Measurements from ENCODE around the gene TMOD1.
"Not testable (repeated sequence)": the region's sequence is repeated elsewhere in the genome, so short reads cannot be mapped to it uniquely, and the experiment has no call there.

TMOD1 gene

DNA sequence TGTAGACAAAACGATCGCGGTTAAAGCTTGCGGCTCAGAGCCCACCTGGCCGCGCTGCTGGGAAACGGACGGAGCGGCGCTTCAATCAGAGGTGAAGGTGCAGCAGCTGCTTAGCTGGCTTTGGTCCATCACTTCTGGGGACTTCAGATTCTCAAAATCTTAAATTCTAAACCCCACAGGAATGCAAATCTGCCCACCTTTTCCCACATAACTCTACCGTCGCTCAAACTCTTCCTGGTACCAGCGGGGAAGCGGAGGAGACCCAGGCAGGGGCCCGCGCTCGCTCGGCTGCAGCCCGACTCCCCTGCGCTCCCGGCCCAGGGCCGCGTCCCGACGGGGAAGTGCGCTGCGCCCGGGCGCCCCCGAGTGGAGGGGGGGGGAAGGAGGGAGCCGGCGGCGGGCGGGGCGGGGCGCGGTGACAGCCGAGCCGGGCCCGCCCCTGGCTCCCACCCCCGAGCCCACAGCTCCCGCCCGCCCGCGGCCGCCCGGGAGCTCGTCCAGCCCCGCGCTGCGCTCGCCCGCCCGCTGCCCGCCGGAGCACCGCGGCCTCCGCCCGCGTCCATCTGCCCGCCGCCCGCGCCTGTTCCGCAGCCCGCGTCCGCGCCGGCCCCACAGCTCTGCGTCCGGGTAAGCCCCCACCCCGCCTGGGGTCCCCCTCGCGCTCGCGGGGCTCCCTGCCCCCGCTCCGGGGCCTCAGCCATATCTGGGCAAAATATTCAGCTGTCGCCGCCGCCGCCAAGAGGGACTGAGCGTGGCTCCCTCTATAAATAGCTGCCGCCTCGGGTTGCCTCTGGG is at the start of gene TMOD1:
Gene TMOD1, plus strand, starts transcription at position 490 of the 795 bp plus-strand sequence. CDS start 22,523 bp downstream, outside the sequence.
- DNase-seq = peak in 1 of 4 experiments; percentile 11

DNA sequence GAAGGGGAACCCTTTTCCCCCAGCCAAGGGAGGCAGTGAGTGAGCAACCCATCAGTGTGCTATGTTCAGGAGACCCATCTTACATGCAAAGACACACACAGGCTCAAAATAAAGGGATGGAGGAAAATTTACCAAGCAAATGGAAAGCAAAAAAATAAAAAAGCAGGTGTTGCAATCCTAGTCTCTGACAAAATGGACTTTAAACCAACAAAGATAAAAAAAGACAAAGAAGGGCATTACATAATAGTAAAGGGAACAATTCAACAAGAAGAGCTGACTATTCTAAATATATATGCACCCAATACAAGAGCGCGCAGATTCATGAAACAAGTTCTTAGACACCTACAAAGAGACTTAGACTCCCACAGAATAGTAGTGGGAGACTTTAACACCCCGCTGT is 47.9 kb upstream of the TMOD1 start:
- not testable (repeated sequence) for DNase-seq

DNA sequence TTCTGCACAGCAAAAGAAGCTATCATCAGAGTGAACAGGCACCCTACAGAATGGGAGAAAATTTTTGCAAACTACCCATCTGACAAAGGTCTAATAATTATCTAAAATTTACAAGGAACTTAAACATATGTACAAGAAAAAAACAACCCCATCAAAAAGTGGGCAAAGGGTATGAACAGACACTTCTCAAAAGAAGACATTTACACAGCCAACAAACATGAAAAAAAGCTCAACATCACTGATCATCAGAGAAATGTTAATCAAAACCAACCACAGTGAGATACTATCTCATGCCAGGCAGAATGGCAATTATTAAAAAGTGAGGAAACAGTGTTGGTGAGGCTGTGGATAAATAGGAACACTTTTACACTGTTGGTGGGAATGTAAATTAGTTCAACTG is 44.6 kb upstream of the TMOD1 start:
- DNase-seq = not testable (repeated sequence)

DNA sequence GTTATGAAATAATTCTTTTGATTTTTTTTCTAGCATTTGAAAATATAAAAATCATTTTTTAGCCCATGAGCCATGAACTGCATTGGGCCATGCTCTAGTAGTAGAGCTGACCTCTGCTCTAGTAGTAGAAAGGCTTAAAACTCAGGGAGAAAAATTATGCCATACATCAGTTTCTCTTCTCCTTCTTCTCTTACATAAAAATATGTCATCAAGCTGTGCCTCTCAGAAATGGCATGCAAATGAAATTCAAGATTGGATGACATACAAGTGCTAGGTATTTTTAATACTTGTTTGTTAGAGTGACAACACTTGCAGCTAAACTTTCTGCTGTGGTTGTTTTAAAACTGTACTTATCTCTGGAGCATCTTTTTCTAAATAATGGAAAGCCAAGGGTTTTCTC is 42.1 kb upstream of the TMOD1 start:
- DNase-seq = no peak

DNA sequence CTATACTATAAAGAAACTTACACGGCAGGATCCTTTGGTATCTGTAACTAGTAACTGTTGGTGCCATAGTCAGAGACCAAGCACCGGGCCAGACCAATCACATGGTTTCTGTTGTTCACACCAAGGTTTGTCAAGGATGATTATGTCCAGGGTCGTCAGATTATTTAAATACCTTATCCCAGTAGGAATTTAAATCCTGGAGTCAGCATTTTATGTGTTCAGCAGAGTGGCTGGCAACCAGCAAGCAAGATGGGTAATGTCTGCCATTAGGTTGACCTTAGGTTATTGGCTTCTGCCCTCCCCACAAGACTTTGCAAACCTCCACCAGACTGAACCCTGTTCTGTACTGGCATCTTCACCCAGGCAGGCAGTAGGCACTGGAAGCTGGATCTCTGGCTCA is 39.3 kb upstream of the TMOD1 start:
- DNase-seq = no peak

DNA sequence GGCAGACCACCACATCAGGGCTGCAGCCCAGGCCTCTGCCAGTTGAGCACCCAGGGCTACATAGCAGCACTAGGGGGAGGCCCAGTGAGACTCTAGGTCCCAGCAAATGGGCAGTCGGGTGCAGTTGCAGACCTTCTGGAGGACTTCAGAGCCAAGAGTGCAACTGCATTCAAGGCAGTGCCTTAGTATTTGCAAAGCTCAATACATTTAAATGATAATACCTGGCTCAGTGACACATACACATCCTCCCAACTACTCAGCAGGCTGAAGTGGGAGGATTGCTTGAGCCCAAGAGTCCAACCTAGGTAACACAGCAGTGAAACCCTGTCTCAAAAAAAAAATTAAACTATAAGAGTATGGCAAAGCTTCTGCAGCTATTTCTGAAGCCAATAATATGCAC is 38.6 kb upstream of the TMOD1 start:
- DNase-seq = no peak

DNA sequence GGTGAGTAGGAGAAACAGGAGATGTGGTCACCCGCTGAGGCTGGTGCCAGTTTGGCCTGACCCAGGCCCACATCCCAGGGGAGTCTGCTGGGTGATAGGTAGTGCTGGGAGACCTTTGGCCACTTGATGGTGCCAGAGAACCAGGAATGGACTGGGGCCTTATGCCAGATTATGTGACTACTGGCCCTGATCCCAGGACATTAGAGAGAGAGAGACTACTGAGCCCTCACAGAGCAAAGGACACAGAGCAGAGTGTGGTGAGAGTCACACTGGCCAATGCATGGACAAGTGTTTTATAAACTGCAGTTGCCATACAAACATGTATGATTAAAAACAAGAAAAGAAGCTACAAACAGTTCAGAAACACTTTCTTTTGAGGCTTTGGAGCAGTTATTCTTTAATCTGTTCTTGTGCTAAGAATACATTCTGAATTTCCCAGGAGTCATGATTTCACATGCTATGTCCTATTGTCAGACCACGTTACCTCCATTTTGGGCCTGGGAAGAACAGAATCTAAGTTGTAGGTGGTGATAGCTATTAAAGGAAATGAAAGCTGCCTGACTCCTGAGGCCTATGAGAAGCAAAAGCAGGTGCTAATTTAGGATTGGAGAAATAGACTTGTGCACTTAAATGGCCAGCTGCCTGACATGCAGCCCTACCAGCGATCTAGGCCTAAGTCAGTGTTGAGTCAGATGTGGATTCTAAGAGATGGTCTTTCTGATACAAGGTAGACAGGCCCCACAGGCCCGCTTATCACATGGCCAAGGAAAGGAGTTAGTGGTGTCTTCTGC is 32.6 kb upstream of the TMOD1 start:
- DNase-seq = no peak

DNA sequence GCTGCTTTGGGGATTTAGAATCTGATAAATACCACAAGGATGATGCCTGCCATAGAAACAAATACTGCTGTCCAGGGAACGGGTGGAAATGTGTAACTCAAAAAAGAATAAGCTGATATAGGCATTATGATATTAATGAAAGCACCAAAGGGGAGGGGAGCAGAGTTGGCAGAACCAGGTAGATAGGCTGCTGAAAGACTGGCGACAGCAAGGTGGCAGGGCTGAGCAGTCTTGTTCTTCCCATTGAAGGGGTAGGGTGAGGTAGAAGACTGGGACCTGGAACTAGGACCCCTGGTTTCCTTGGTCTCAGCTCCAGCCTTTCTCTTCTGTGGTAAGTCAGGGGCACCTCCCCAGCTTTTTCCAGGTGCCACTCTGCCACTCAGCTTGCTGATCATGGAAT is 31.4 kb upstream of the TMOD1 start:
- DNase-seq = no peak

DNA sequence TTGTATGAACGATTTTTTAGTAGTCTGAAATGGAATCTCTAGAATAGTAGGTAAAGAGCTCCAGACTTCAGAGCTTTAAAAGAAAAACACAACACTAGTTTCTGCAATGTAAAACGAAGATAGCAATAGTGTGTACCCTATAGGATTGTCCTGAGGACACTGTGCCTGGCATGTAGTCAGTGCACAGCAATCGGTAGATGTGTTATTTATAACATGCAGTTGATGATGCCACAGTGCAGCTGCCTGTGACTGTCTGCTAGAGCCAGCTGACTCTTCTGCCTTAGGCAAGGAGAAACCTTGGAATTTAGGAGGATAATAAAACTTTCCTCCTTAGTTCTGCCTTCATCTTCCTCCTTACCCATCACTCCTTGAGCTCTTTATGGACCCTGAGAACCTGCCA is 27.7 kb upstream of the TMOD1 start:
- DNase-seq = no peak

DNA sequence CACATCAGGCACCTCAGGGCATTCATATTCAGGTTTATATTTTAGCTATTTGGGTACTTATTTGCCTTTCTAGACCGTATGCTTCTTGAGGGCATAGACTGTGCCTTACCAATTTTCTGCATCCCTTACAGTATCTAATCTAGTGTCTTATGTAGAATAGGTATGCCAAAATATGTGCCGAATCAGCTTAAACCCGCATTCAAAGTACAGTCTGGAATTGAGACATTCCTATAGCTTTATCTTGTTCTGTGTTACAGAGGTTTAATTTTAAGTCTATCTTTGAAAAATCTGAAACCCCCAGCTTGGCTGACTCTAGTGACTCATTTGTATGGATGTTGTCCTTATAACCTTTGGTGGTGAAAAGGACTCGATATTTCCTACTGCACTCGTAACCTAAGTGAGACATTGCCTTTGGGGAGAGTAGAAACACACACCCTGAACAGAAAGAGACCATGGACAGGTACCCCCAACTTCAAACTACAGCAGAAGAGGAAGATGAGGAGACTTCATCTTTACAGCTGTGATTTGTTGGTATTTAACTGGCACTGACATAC is 27.0 kb upstream of the TMOD1 start:
- DNase-seq = no peak

DNA sequence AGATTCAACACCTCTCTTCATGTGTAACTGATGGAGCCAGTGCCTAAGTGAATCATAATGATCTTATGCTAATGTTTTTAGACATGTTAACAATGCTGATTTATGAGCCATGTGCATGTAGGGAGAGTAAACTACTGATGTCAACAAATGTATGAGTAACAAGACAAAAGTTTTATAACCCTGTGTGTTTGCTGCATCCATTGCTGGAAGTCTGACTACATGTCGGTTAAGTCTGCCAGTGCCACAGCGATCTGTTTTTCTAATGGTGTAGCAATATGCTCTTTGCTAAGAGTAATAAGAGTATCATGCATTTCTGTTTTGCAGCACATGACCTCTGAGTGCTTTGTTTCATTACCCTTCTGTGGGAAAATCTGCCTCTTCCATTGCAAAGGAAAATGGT is 26.4 kb upstream of the TMOD1 start:
- no peak for DNase-seq

DNA sequence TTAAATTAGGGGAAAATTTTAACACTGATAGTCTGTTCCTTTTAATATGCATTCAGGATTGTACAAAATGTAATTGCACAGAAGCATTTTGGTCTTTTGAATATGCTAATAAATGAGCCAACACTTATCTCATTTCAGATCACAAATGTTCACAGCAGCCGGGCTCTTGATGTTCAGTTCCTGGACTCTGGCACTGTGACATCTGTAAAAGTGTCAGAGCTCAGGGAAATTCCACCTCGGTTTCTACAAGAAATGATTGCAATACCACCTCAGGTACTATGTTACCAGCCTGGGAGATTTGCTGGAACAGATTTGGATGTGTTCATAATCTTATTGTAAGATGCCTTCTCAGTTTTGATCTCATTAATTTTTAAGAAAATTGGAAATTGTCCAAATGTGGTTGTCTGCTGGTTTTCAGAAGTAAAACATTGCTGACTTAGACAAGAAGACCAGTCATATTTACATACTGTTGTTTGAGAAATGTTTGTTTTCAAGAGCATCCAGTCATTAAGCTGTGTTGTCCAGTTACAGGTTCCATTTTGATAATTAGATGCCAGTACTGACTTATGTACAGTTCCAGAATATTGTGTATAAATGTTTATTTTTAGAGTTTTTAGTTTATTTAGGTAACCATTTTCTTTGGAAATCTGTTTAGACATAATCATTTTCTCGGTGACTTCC is 23.0 kb upstream of the TMOD1 start:
- no peak for DNase-seq

DNA sequence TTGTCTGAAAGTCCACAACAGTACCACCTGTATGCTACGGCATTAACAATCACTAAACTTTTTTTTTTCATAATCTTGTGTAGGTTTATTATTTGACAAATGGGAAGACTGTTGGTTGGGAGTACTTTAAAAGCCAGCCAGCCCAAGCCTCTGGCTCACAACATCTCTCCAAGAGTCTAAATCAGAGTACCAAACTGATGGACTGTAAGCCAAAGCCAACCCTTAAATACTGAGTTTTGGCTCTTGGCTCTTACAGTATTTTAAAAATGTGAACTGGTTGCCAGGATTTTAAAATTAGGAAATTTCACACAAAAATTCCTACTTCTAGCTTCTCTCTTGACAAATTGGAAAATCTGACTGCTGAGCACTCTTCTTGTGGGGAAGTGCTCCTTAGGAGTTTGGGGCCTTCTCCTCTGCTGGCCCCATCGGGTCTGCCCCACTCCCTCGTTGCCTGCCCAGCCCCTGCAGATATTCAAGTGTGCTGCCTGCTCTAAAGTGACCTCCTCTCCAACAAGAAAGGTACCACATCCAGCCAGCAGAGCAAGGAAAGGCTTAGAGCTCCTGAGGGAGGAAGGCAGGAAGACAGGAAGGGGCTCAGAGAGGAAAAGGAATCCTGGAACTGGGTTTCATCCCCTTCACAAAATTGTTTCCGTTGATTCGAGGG is 21.8 kb upstream of the TMOD1 start:
- DNase-seq = no peak

DNA sequence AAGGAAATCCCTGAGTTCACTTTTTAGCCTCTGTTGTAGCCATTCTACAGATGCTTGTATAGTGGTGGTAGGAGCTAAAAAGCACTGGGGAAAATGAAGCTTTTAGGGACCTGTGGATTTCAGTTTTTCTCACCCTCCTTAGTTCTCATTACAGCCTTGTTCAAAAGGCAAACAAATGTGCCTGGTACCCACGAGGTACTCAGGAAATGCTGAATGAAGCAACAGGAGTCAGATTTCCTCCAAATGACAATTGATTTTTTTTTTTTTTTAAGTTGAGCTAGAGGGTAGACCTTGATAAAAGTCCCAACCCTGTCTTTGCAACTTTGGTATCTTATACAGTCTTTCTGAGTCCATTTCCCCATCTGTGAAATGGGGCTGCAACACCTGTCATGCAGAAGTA is 21.3 kb upstream of the TMOD1 start:
- DNase-seq = no peak

DNA sequence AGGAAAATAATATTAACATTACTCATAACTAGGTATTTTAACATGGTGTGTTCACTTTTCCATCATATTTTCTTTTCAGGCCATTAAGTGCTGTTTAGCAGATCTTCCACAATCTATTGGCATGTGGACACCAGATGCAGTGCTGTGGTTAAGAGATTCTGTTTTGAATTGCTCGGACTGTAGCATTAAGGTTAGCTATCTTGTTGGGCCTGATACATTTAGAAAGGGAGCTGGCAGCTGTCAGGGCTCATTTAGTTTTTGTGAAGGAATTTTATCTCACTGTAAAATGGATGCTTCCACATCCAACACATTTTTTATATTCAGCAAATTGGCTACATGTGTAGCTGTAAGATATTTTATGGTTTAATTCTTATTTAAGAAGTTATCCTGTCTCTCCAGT is 20.7 kb upstream of the TMOD1 start:
- DNase-seq = no peak

DNA sequence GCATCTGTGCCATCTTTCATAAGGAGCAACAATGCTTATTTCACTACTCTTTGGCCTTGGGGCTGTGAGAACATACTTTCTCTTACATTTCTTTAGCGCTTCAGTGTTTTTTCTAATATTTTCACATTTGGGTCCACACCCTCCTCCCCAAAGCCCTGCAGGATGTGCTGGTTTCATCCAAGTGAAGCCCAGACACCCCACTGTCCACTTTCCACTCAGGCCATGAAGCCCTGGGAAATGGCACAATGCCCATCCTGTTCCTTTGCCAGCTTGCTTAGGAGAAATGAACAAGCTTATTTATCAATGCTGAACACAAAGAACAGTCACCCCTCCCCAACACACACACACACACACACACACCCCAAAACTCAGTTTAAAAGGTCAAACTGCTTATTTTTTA is 17.3 kb upstream of the TMOD1 start:
- DNase-seq = no peak

DNA sequence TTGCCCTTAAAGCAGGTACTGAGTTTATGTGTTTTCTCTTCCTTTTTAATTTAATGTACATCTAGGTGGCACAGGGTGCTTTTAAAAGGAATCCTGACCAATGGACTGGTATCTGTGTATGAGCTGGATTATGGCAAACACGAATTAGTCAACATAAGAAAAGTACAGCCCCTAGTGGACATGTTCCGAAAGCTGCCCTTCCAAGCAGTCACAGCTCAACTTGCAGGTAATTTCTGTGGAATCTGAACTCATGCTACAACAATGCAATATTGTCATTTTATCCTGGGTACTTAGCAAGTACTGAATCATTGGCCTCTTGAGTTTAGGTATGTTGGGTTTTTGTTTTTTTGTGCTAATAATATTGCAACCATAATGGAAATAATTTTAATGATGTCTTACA is 14.4 kb upstream of the TMOD1 start:
- no peak for DNase-seq

DNA sequence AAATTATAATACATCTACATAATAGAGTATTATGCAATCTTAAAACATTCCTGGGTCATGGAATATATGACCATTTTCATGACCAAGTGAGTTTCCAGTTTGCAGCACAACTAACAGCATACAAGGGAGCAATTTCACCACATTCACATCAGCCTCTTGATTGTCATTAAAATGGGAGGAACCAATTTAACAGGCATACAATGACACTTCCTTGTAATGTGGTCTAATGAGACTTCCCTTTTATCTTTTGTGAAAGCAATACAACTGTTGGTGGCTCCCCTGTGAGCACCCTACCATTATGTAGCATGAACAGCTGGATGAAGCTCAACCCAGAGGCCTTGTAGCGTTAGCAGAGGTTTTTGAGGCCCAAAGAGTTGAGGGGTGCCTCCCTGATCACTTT is 13.6 kb upstream of the TMOD1 start:
- DNase-seq = no peak

DNA sequence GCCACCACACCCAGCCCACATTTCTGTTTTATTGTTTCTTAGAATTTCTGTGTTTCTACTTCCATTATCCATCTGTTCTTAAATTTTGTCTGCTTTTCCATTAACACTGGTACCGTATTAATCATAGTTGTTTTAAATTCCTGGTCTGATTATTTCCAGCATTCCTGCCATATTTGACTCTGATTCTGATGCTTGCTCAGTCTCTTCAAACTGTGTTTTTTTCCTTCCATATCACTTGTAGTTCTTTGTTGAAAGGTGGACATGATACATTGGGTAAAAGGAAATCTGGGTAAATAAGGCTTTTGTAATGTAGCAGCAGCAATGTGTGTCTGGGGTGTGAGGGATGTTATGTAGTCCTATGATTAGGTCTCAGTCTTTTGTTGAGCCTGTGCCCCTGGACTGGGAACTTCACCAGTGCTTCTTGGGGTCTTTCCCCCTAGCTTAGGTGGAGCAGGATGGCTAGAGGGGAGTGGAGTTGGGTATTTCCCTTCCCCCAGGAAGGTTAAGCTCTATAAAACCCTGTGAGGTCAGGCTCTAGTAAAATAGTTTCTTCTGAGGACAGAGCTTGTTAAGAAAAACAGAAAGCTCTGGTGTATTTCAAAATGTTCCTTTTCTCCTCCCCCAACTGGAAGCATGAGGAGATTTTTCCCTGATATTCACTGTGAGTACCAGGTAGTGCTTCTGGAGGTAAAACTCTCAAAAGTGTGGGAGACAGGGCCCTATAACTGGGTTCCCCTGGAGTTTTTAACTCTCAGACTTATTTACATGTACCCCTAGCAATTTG is 10.1 kb upstream of the TMOD1 start:
- no peak for DNase-seq

DNA sequence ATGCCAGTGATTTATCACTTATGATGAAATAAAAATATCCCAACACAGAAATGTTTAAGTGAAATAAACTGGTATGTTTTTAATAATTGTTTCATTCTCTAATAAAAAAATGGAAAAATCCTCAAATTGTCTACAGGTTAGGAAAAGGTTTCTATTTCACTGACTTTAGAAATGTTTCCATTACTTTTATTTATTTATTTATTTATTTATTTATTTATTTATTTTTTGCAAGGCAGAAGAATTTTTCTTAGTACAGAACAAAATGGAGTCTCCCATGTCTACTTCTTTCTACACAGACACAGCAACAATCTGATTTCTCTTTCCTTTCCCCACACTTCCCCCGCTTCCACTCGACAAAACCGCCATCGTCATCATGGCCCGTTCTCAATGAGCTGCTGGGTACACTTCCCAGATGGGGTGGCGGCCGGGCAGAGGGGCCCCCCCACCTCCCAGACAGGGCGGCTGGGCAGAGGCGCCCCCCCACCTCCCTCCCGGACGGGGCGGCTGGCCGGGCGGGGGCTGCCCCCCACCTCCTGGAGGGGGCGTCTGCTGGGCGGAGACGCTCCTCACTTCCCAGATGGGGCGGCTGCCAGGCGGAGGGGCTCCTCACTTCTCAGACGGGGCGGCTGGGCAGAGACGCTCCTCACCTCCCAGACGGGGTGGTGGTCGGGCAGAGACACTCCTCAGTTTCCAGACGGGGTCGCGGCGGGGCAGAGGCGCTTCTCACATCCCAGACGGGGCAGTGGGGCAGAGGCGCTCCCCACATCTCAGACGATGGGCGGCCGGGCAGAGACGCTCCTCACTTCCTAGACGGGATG is 3.7 kb upstream of the TMOD1 start:
- not testable (repeated sequence) for DNase-seq

DNA sequence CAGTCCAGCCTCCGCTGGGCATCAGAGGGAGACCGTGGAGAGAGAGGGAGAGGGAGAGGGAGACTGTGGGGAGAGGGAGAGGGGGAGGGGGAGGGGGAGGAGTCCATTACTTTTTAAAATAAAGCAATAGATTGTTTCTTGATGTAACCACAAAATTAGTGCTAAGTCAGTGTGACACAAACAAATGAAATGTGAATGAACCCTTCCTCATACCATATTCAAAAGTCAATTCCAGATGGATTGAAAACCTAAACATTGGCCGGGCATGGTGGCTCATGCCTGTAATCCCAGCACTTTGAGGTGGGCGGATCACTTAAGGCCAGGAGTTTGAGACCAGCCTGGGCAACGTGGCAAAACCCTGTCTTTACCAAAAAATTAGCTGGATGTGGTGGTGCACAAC is 2.6 kb upstream of the TMOD1 start:
- DNase-seq = not testable (repeated sequence)

All from activated naive CD4-positive, alpha-beta T cell (primary cell).